ENCODE data around the gene GABBR2. TPM values are rescaled to one million over a fixed set of nuclear protein-coding genes. Genes with fewer than 3 reads are reported as not detected.

The GABBR2 gene
- total and polyA plus RNA-seq, 12 donors: under 0.01 to 1.3 (median 0.45) TPM

GRCh38 chr9:98453589-98454311, 255.0 kb downstream of the GABBR2 start:
- Histone ChIP-seq H3K4me1 (no peaks in the 10 kb centered on the region), H3K36me3 (no peaks in the 10 kb centered on the region), H3K9me3 (peaks cover 0 to 4% (median 0%) of the 10 kb centered on the region in 11 donors), H3K4me3 (no peak overlapping the region), H3K27me3 (peaks cover 0 to 28% (median 10%) of the 10 kb centered on the region in 7 donors), H3K27ac (no peak overlapping the region)
- 87 to 88% methylated on average over 16 of the region's 16 CpGs for WGBS, 2 donors
- ATAC-seq (no peak), DNase-seq (no peak)
- TF ChIP-seq, protein P1, sequence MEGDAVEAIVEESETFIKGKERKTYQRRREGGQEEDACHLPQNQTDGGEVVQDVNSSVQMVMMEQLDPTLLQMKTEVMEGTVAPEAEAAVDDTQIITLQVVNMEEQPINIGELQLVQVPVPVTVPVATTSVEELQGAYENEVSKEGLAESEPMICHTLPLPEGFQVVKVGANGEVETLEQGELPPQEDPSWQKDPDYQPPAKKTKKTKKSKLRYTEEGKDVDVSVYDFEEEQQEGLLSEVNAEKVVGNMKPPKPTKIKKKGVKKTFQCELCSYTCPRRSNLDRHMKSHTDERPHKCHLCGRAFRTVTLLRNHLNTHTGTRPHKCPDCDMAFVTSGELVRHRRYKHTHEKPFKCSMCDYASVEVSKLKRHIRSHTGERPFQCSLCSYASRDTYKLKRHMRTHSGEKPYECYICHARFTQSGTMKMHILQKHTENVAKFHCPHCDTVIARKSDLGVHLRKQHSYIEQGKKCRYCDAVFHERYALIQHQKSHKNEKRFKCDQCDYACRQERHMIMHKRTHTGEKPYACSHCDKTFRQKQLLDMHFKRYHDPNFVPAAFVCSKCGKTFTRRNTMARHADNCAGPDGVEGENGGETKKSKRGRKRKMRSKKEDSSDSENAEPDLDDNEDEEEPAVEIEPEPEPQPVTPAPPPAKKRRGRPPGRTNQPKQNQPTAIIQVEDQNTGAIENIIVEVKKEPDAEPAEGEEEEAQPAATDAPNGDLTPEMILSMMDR (IDR thresholded peaks at IDR 0.05): no peak
- intact Hi-C loops (cut with DNase I): no loop called here

DNA sequence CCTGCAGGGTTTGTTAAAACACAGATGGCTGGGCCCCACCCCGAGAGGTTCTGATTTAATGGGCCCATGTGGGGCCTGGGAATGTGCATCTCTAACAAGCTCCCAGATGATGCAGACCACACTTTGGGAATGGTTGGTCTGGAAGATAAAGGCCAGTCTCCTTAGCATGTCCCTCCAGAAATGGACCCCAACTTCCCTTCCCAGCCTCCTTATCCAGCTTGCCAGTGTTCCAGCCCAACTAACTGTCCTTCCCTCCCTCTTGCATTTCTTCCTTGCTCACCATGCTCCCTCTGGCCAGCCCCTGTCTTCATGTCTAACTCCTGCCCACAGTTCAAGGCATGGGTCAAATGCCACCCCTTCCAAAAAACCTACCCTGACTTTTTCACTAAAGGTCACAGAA, 257.2 kb downstream of the GABBR2 start:
- TF ChIP-seq, protein P1 (IDR thresholded peaks at IDR 0.05): no peak
- Histone ChIP-seq H3K4me3 (no peak overlapping the region), H3K36me3 (no peaks in the 10 kb centered on the region), H3K4me1 (no peaks in the 10 kb centered on the region), H3K27me3 (peaks cover 0 to 22% (median 5%) of the 10 kb centered on the region in 7 donors), H3K27ac (no peak overlapping the region), H3K9me3 (peaks cover 0 to 4% (median 0%) of the 10 kb centered on the region in 11 donors)
- intact Hi-C loops (cut with DNase I): no loop called here
- DNase-seq (no peak), ATAC-seq (no peak)
- 81 to 86% methylated on average over 1 of the region's 1 CpG for WGBS, 2 donors

GRCh38 chr9:98450496-98450895, 258.2 kb downstream of the GABBR2 start:
- Histone ChIP-seq H3K36me3 (no peaks in the 10 kb centered on the region), H3K4me3 (no peak overlapping the region), H3K27me3 (peaks cover 0 to 24% (median 7%) of the 10 kb centered on the region in 7 donors), H3K9me3 (peaks cover 0 to 4% (median 0%) of the 10 kb centered on the region in 11 donors), H3K4me1 (no peaks in the 10 kb centered on the region), H3K27ac (no peak overlapping the region)
- 72 to 75% methylated on average over 2 of the region's 2 CpGs for WGBS, 2 donors
- no peak for ATAC-seq
- TF ChIP-seq, protein P1 (IDR thresholded peaks at IDR 0.05): no peak
- intact Hi-C loops (cut with DNase I): no loop called here
- no peak for DNase-seq

GRCh38 chr9:98449871-98450270, 258.9 kb downstream of the GABBR2 start:
- DNase-seq (no peak), ATAC-seq (no peak)
- intact Hi-C loops (cut with DNase I): no loop called here
- TF ChIP-seq, protein P1 (IDR thresholded peaks at IDR 0.05): no peak
- WGBS, 2 donors: 81% methylated on average over 3 of the region's 3 CpGs
- Histone ChIP-seq H3K27ac (no peak overlapping the region), H3K4me1 (no peaks in the 10 kb centered on the region), H3K4me3 (no peak overlapping the region), H3K9me3 (peaks cover 0 to 4% (median 0%) of the 10 kb centered on the region in 11 donors), H3K36me3 (no peaks in the 10 kb centered on the region), H3K27me3 (peaks cover 0 to 24% (median 10%) of the 10 kb centered on the region in 7 donors)
